Spleen (tissue), 7 donors: Measurements from ENCODE around the gene DNAJC1.

ENCODE experiments used
- POLR2A ChIP-seq, 3 donors: fragments of 450-650 bp; IDR thresholded peaks; one replicate each; pipeline ENCODE4 v1.5.1; 2017; ENCODE audit warnings: antibody characterized with exemption in 3 of 3, mild to moderate bottlenecking in 1 of 3
- POLR2AphosphoS5 ChIP-seq, 3 donors: sonication (generic); formaldehyde crosslinking; IDR thresholded peaks; one replicate each; pipeline ENCODE4 v1.5.1; 2017; ENCODE audit warnings: antibody characterized with exemption in 3 of 3
- TF ChIP-seq, protein P1 (sequence below), 11 experiments: fragments of 200-600 bp in 7 of 11; fragments of 450-650 bp in 4 of 11; sonication (generic) in 4 of 11; IDR thresholded peaks in 8 of 11; conservative IDR thresholded peaks in 3 of 11; 1 replicate in 7 of 11; 2 replicates in 4 of 11; pipeline versions ENCODE4 v1.4.0 to v1.8.0; 2016 to 2021; ENCODE audit warnings: antibody characterized with exemption in 11 of 11, inconsistent platforms in 4 of 11, mild to moderate bottlenecking in 1 of 11
- donor health status: DM: no; HTN: no; CAD: no; lungs with moderate emphysema.
- donor health status: DM: no; HTN: no; CAD: no.
- donor health status: DM: no; HTN: no; CAD: no.

DNA sequence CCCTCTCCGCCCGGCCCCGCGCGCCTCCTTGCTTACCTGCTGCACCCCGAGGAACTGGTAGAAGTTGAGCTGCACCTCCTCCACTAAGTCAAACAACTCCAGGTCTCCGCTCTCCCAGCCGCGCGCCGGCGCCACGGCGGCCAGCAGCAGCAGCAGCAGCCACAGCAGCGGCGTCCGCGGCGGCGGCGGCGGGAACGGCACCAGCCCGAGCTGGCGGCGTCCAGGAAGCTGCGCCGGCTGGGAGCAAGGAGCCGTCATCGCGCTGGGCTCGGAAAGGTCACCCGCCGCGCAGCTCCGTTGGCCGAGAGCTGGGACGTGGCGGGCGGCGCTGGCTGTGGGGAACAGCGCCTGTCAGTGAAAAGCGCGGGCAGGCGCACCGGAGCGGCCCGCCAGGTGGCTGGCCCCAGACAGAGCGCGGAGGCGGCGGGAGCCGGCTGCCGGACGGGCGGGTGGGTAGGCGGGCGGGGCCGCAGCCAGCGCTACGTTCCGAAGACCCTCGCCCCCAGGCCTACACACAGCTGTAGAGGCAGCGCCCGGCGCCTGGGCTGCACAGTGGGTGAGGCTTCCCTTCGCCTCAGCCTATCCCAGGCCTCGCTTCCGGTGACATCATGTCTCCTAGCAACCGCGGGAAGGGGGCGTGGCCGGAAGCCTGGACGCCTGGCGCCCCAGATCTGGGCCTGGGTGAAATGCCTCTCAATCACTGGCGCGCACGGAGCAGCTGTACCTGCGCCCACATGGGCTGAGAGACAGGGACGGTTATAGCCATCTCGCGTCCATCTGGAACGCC, at the start of gene DNAJC1:
- TF ChIP-seq POLR2A (IDR thresholded peaks at IDR 0.05) = peak in 2 of 3 donors; percentile 38 to 78
- TF ChIP-seq, protein P1, sequence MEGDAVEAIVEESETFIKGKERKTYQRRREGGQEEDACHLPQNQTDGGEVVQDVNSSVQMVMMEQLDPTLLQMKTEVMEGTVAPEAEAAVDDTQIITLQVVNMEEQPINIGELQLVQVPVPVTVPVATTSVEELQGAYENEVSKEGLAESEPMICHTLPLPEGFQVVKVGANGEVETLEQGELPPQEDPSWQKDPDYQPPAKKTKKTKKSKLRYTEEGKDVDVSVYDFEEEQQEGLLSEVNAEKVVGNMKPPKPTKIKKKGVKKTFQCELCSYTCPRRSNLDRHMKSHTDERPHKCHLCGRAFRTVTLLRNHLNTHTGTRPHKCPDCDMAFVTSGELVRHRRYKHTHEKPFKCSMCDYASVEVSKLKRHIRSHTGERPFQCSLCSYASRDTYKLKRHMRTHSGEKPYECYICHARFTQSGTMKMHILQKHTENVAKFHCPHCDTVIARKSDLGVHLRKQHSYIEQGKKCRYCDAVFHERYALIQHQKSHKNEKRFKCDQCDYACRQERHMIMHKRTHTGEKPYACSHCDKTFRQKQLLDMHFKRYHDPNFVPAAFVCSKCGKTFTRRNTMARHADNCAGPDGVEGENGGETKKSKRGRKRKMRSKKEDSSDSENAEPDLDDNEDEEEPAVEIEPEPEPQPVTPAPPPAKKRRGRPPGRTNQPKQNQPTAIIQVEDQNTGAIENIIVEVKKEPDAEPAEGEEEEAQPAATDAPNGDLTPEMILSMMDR (IDR thresholded peaks at IDR 0.05 in 8 of 11, conservative IDR thresholded peaks at IDR 0.05 in 3 of 11) = peak in 5 of 11 experiments; percentile 19 to 38 (median 26)
- TF ChIP-seq POLR2AphosphoS5 (IDR thresholded peaks at IDR 0.05) = peak; percentile 94 to 99 (median 96)
